Uterus (tissue), 4 donors: Measurements from ENCODE around the gene UGT1A10. TPM values are rescaled to one million over a fixed set of nuclear protein-coding genes. Genes with fewer than 3 reads are reported as not detected.
"Not testable (repeated sequence)": the region's sequence is repeated elsewhere in the genome, so short reads cannot be mapped to it uniquely, and the experiment has no call there.

Source experiments
- DNase-seq, 2 donors: peaks; one replicate each; pipeline ENCODE4 v3.0.0-alpha.2; 2019 to 2020
- H3K27ac ChIP-seq, 2 donors: fragments of 200-600 bp; sonication (generic); 1 replicate in 1 of 2; 2 replicates in 1 of 2; pipeline ENCODE4 v1.5.1; 2016 to 2018
- H3K27me3 ChIP-seq, 2 donors: fragments of 200-600 bp; sonication (generic); one replicate each; pipeline ENCODE4 v1.5.1; 2018 to 2019; ENCODE audit warnings: control low read depth in 1 of 2
- H3K36me3 ChIP-seq, 2 donors: fragments of 200-600 bp; sonication (generic); one replicate each; pipeline ENCODE4 v1.5.1; 2019; ENCODE audit warnings: control low read depth in 1 of 2
- H3K4me1 ChIP-seq, 2 donors: fragments of 200-600 bp; sonication (generic); one replicate each; pipeline ENCODE4 v1.5.1; 2018 to 2019; ENCODE audit warnings: control low read depth in 1 of 2
- H3K4me3 ChIP-seq, 2 donors: fragments of 200-600 bp; sonication (generic); 1 replicate in 1 of 2; 2 replicates in 1 of 2; pipeline ENCODE4 v1.5.1; 2018 to 2019; ENCODE audit warnings: mild to moderate bottlenecking in 1 of 2
- H3K9me3 ChIP-seq, 2 donors: fragments of 200-600 bp; sonication (generic); one replicate each; pipeline ENCODE4 v1.5.1; 2019; ENCODE audit warnings: control low read depth in 1 of 2
- CTCF ChIP-seq, 4 experiments: fragments of 200-600 bp in 2 of 4; fragments of 450-650 bp in 2 of 4; sonication (generic) in 2 of 4; IDR thresholded peaks; one replicate each; pipeline ENCODE4 v1.5.1; 2016 to 2019; ENCODE audit warnings: antibody characterized with exemption in 4 of 4, mild to moderate bottlenecking in 2 of 4, moderate library complexity in 1 of 4
- POLR2A ChIP-seq, 2 donors: fragments of 450-650 bp; IDR thresholded peaks; one replicate each; pipeline ENCODE4 v1.6.1; 2016; ENCODE audit warnings: antibody characterized with exemption in 2 of 2, mild to moderate bottlenecking in 1 of 2, moderate library complexity in 1 of 2
- intact Hi-C: fragments of 100-400 bp; cut with DNase I; formaldehyde crosslinking; loops from one replicate; pipeline ENCODE4 v1.15.1; 2023; ENCODE audit warnings: low total_unique reads
- total RNA-seq, 4 donors: library from RNA; depleted of rRNA in 3 of 4; stranded (reverse); fragments of >200 nt in 3 of 4; gene quantifications; one replicate each; pipeline versions ENCODE4 v1.1.0 to v1.2.4, GENCODE V29; 2014 to 2023
- donor health status: DM: yes; HTN: yes; CAD: no.

UGT1A10 gene
- total RNA-seq: not detected

GRCh38 chr2:233636306-233636705 lies at the start of gene UGT1A10:
TSS of gene UGT1A10 (plus strand) at chr2:233636448. CDS start at chr2:233636523, 75 bp downstream.
- H3K27ac ChIP-seq, H3K4me1 ChIP-seq, H3K27me3 ChIP-seq, H3K9me3 ChIP-seq, intact Hi-C loops, H3K4me3 ChIP-seq, DNase-seq, H3K36me3 ChIP-seq: not testable (repeated sequence)

GRCh38 chr2:233588400-233588799 lies 47.8 kb upstream of the UGT1A10 start:
- Histone ChIP-seq H3K27ac (no peak overlapping the region), H3K4me1 (no peaks in the 10 kb centered on the region), H3K27me3 (no peaks in the 10 kb centered on the region), H3K36me3 (no peaks in the 10 kb centered on the region), H3K4me3 (no peak overlapping the region), H3K9me3 (no peaks in the 10 kb centered on the region)
- intact Hi-C loops: no loop called here
- TF ChIP-seq POLR2A (IDR thresholded peaks at IDR 0.05) (no peak), CTCF (IDR thresholded peaks at IDR 0.05) (no peak)
- no peak for DNase-seq

- intact Hi-C loops, DNase-seq, H3K9me3 ChIP-seq, H3K4me3 ChIP-seq, H3K4me1 ChIP-seq, H3K36me3 ChIP-seq, H3K27ac ChIP-seq, H3K27me3 ChIP-seq: not testable (repeated sequence)
Observed at GRCh38 chr2:233592706-233593105, 43.5 kb upstream of the UGT1A10 start.

GRCh38 chr2:233593201-233593600 lies 43.0 kb upstream of the UGT1A10 start:
- no peaks in the 10 kb centered on the region for H3K9me3 ChIP-seq
- no peaks in the 10 kb centered on the region for H3K4me1 ChIP-seq
- no peak for TF ChIP-seq POLR2A (IDR thresholded peaks at IDR 0.05)
- TF ChIP-seq CTCF (IDR thresholded peaks at IDR 0.05): no peak
- H3K27me3 ChIP-seq: no peaks in the 10 kb centered on the region
- no peak overlapping the region for H3K4me3 ChIP-seq
- H3K27ac ChIP-seq: no peak overlapping the region
- no peak for DNase-seq
- no peaks in the 10 kb centered on the region for H3K36me3 ChIP-seq
- intact Hi-C loops: no loop called here

GRCh38 chr2:233597522-233597921 lies 38.7 kb upstream of the UGT1A10 start:
- H3K9me3 ChIP-seq: no peaks in the 10 kb centered on the region
- no peaks in the 10 kb centered on the region for H3K36me3 ChIP-seq
- H3K4me3 ChIP-seq: no peak overlapping the region
- H3K27ac ChIP-seq: no peak overlapping the region
- TF ChIP-seq POLR2A (IDR thresholded peaks at IDR 0.05): no peak
- TF ChIP-seq CTCF (IDR thresholded peaks at IDR 0.05): no peak
- intact Hi-C loops: no loop called here
- DNase-seq: no peak
- no peaks in the 10 kb centered on the region for H3K4me1 ChIP-seq
- no peaks in the 10 kb centered on the region for H3K27me3 ChIP-seq

- intact Hi-C loops: no loop called here
- no peaks in the 10 kb centered on the region for H3K36me3 ChIP-seq
- no peak overlapping the region for H3K27ac ChIP-seq
- H3K4me3 ChIP-seq: no peak overlapping the region
- TF ChIP-seq POLR2A (IDR thresholded peaks at IDR 0.05) (no peak), CTCF (IDR thresholded peaks at IDR 0.05) (no peak)
- no peaks in the 10 kb centered on the region for H3K4me1 ChIP-seq
- no peaks in the 10 kb centered on the region for H3K27me3 ChIP-seq
- H3K9me3 ChIP-seq: no peaks in the 10 kb centered on the region
- no peak for DNase-seq
Observed at GRCh38 chr2:233598952-233599351, 37.3 kb upstream of the UGT1A10 start.
